Measurements from ENCODE around the gene ADARB1. TPM values are rescaled to one million over a fixed set of nuclear protein-coding genes. Genes with fewer than 3 reads are reported as not detected.

ADARB1 gene
- total RNA-seq, 4 donors from 2014 or later: 107 to 231 (median 201) TPM

DNA sequence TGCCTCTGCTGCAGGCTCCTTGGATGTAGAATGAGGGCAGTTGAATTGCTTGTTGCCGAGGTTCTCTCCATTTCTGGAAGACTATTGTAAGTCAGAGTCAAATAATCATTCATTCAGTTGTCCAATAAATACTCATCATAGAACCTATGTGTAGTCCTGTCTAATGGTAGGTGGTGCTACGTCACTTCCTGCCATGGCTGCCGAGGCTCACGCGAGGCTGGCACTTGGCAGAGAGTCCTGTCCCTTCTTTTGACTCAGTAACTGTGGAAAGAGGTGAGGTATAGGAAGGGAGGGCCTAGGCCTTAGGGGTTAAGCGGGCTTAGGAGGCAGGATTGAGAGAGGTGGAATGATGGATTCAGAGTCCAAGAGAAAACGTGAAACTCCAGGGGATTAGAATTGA is 9.7 kb downstream of the ADARB1 start:
- intact Hi-C loops (cut with DNase I): no loop called here
- TF ChIP-seq POLR2AphosphoS5 (IDR thresholded peaks at IDR 0.05) (peak in 1 of 2 donors; percentile 12), POLR2A (IDR thresholded peaks at IDR 0.05; ENCODE audit: low read depth) (no peak)
- Histone ChIP-seq H3K9me3 (no peaks in the 10 kb centered on the region), H3K4me1 (peaks cover 22 to 100% (median 80%) of the 10 kb centered on the region in 4 donors), H3K27ac (replicated peaks in 1 of 4) (peak overlapping the region in 3 of 4 donors; percentile 53 to 60 (median 53)), H3K27me3 (no peaks in the 10 kb centered on the region), H3K4me3 (no peak overlapping the region), H3K36me3 (peaks cover 0 to 14% (median 7%) of the 10 kb centered on the region in 4 donors)
- 90% methylated on average over 7 of the region's 7 CpGs for WGBS
- DNase-seq (ENCODE audit: extremely low spot score): no peak

- Histone ChIP-seq H3K4me3 (no peak overlapping the region), H3K9me3 (no peaks in the 10 kb centered on the region), H3K27ac (replicated peaks in 1 of 4) (peak overlapping the region in 3 of 4 donors; percentile 53 to 60 (median 53)), H3K36me3 (peaks cover 0 to 14% (median 7%) of the 10 kb centered on the region in 4 donors), H3K27me3 (no peaks in the 10 kb centered on the region), H3K4me1 (peaks cover 18 to 100% (median 78%) of the 10 kb centered on the region in 4 donors)
- DNase-seq (ENCODE audit: extremely low spot score): no peak
- WGBS: 63% methylated on average over 13 of the region's 13 CpGs
- TF ChIP-seq, protein P1, sequence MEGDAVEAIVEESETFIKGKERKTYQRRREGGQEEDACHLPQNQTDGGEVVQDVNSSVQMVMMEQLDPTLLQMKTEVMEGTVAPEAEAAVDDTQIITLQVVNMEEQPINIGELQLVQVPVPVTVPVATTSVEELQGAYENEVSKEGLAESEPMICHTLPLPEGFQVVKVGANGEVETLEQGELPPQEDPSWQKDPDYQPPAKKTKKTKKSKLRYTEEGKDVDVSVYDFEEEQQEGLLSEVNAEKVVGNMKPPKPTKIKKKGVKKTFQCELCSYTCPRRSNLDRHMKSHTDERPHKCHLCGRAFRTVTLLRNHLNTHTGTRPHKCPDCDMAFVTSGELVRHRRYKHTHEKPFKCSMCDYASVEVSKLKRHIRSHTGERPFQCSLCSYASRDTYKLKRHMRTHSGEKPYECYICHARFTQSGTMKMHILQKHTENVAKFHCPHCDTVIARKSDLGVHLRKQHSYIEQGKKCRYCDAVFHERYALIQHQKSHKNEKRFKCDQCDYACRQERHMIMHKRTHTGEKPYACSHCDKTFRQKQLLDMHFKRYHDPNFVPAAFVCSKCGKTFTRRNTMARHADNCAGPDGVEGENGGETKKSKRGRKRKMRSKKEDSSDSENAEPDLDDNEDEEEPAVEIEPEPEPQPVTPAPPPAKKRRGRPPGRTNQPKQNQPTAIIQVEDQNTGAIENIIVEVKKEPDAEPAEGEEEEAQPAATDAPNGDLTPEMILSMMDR (IDR thresholded peaks at IDR 0.05): peak in 1 of 3 experiments; percentile 21
- TF ChIP-seq EP300 (IDR thresholded peaks at IDR 0.05): no peak
- intact Hi-C loops (cut with DNase I): loop anchor here (5.0 kb wide), 1 partner anchor 37 kb away; no protein-coding TSS in a partner anchor
Observed at GRCh38 chr21:45084881-45085536, 10.6 kb downstream of the ADARB1 start.

GRCh38 chr21:45085700-45086099 is 11.3 kb downstream of the ADARB1 start:
- peak overlapping the region in 3 of 4 donors; percentile 53 to 60 (median 53) for H3K27ac ChIP-seq (replicated peaks in 1 of 4)
- no peak for TF ChIP-seq POLR2A (IDR thresholded peaks at IDR 0.05; ENCODE audit: low read depth)
- TF ChIP-seq POLR2AphosphoS5 (IDR thresholded peaks at IDR 0.05): peak in 1 of 2 donors; percentile 26
- H3K4me1 ChIP-seq: peaks cover 12 to 100% (median 78%) of the 10 kb centered on the region in 4 donors
- no peaks in the 10 kb centered on the region for H3K9me3 ChIP-seq
- DNase-seq (ENCODE audit: extremely low spot score): no peak
- no peak overlapping the region for H3K4me3 ChIP-seq
- peaks cover 0 to 14% (median 7%) of the 10 kb centered on the region in 4 donors for H3K36me3 ChIP-seq
- intact Hi-C loops (cut with DNase I): loop anchor here (5.0 kb wide), 1 partner anchor 37 kb away; no protein-coding TSS in a partner anchor
- WGBS: 66% methylated on average over 6 of the region's 6 CpGs
- H3K27me3 ChIP-seq: no peaks in the 10 kb centered on the region

DNA sequence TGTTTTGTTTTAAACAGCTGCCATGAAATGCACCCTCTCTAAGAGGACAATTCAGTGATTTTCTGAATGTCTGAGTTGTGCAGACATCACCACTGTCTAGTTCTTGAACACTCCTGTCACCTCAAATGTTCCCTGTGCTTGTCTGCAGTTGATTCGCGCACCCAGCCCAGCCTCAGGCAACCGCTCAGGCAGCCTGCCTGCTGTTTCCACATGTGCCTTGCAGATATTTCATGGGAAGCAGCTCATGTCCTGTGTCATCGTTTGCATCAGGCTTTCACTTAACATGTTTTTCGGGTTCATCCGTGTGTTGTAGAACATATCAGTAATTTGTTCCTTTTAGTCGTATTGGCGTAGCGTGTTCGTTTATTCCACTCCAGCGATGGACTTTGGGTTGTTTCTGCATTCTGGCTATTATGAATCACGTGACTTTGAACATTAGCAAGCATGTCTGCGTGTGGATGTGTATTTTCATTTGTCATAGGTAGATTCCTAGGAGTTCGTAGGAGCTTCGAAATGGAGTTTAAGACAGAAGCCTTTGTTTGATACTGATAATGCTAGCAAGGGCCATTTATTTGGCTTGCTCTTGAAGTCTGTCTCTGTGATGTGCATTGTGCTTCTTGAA is 12.1 kb downstream of the ADARB1 start:
- Histone ChIP-seq H3K27me3 (no peaks in the 10 kb centered on the region), H3K4me1 (peaks cover 8 to 100% (median 77%) of the 10 kb centered on the region in 4 donors), H3K27ac (replicated peaks in 1 of 4) (peak overlapping the region in 2 of 4 donors; percentile 53 to 60), H3K9me3 (no peaks in the 10 kb centered on the region), H3K36me3 (peaks cover 0 to 12% (median 5%) of the 10 kb centered on the region in 4 donors), H3K4me3 (no peak overlapping the region)
- intact Hi-C loops (cut with DNase I): loop anchor here (5.0 kb wide), 1 partner anchor 36 kb away; no protein-coding TSS in a partner anchor
- 77% methylated on average over 15 of the region's 15 CpGs for WGBS
- TF ChIP-seq POLR2AphosphoS5 (IDR thresholded peaks at IDR 0.05): no peak
- TF ChIP-seq POLR2A (IDR thresholded peaks at IDR 0.05; ENCODE audit: low read depth): no peak
- TF ChIP-seq EP300 (IDR thresholded peaks at IDR 0.05): no peak
- TF ChIP-seq, protein P1 (IDR thresholded peaks at IDR 0.05): no peak
- no peak for DNase-seq (ENCODE audit: extremely low spot score)

DNA sequence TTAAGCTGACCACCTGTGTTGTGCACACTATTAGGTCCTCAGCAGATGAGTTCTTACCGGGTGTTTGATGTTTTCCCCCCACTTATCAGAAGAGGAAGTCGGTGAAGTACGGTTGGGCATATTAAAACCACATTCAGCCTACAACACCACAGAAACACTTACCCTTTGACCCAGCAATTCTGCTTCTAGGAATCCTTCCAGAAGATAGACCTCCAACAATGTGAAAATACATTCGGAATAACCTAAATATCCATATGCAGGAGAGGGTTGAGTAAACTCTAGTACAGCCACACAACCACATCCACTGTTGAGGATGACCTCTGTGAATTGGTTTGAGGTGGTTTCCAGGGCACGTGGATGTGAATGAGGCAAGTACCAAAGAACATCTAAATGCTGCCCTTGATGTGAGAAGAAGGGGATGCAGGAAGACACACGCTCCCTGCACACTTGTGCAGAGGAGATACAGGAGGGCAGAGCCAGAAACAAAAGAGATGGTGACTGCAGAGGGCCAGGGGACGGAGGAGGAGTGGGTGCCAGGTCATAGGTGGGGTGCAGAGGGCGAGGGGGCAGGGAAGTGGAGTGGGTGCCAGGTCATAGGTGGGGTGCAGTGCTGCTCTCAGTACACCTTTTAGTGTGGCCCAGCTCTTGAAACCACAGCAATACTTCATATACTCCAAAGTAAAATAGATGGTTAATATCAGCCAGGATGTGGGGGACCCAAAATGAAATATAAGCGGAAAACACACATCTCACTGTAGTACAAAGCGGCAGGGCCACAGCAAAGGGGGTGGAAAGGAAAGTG is 12.8 kb downstream of the ADARB1 start:
- intact Hi-C loops (cut with DNase I): loop anchor here (5.0 kb wide), 1 partner anchor 35 kb away; no protein-coding TSS in a partner anchor
- 76% methylated on average over 10 of the region's 10 CpGs for WGBS
- Histone ChIP-seq H3K4me3 (no peak overlapping the region), H3K9me3 (no peaks in the 10 kb centered on the region), H3K27me3 (no peaks in the 10 kb centered on the region), H3K27ac (replicated peaks in 1 of 4) (peak overlapping the region in 1 of 4 donors; percentile 9), H3K36me3 (peaks cover 0 to 8% (median 2%) of the 10 kb centered on the region in 4 donors), H3K4me1 (peaks cover 11 to 100% (median 78%) of the 10 kb centered on the region in 4 donors)
- no peak for DNase-seq (ENCODE audit: extremely low spot score)
- TF ChIP-seq, protein P1 (IDR thresholded peaks at IDR 0.05): no peak
- TF ChIP-seq EP300 (IDR thresholded peaks at IDR 0.05) (no peak), POLR2AphosphoS5 (IDR thresholded peaks at IDR 0.05) (no peak), POLR2A (IDR thresholded peaks at IDR 0.05; ENCODE audit: low read depth) (no peak)
